ENCODE data around the gene CRYBG1. TPM values are rescaled to one million over a fixed set of nuclear protein-coding genes. Genes with fewer than 3 reads are reported as not detected.

CRYBG1 gene
- total RNA-seq, 1 donor from 2014 or later, result 0.07 TPM

GRCh38 chr6:106502559-106502958 lies 142.0 kb downstream of the CRYBG1 start:
- TF ChIP-seq CTCF (conservative IDR thresholded peaks at IDR 0.05), result no peak
- H3K27ac Mint-ChIP-seq (ENCODE audit: unreplicated experiment), result no peak overlapping the region
- no peaks in the 10 kb centered on the region for H3K36me3 Mint-ChIP-seq (ENCODE audit: low read depth)
- H3K27me3 Mint-ChIP-seq (ENCODE audit: low read depth), result peaks cover 37% of the 10 kb centered on the region
- DNase-seq (ENCODE audit: low read depth, low spot score), result no peak
- no peaks in the 10 kb centered on the region for H3K9me3 Mint-ChIP-seq
- H3K4me3 Mint-ChIP-seq, result no peak overlapping the region
- H3K4me1 Mint-ChIP-seq, result no peaks in the 10 kb centered on the region

- H3K36me3 Mint-ChIP-seq (ENCODE audit: low read depth), result no peaks in the 10 kb centered on the region
- H3K4me3 Mint-ChIP-seq, result no peak overlapping the region
- H3K27me3 Mint-ChIP-seq (ENCODE audit: low read depth), result peaks cover 81% of the 10 kb centered on the region
- no peak for TF ChIP-seq CTCF (conservative IDR thresholded peaks at IDR 0.05)
- H3K9me3 Mint-ChIP-seq, result peaks cover 3% of the 10 kb centered on the region
- no peak overlapping the region for H3K27ac Mint-ChIP-seq (ENCODE audit: unreplicated experiment)
- no peak for DNase-seq (ENCODE audit: low read depth, low spot score)
- peaks cover 21% of the 10 kb centered on the region for H3K4me1 Mint-ChIP-seq
Measured at GRCh38 chr6:106508277-106508676, 147.8 kb downstream of the CRYBG1 start.

- no peak overlapping the region for H3K27ac Mint-ChIP-seq (ENCODE audit: unreplicated experiment)
- no peak overlapping the region for H3K4me3 Mint-ChIP-seq
- peaks cover 86% of the 10 kb centered on the region for H3K27me3 Mint-ChIP-seq (ENCODE audit: low read depth)
- H3K9me3 Mint-ChIP-seq, result peaks cover 3% of the 10 kb centered on the region
- H3K36me3 Mint-ChIP-seq (ENCODE audit: low read depth), result no peaks in the 10 kb centered on the region
- DNase-seq (ENCODE audit: low read depth, low spot score), result no peak
- H3K4me1 Mint-ChIP-seq, result peaks cover 21% of the 10 kb centered on the region
- TF ChIP-seq CTCF (conservative IDR thresholded peaks at IDR 0.05), result no peak
Measured at GRCh38 chr6:106508834-106509233, 148.3 kb downstream of the CRYBG1 start.

GRCh38 chr6:106509420-106510089 lies 149.0 kb downstream of the CRYBG1 start:
- H3K27ac Mint-ChIP-seq (ENCODE audit: unreplicated experiment), result no peak overlapping the region

GRCh38 chr6:106510090-106510970 lies 149.8 kb downstream of the CRYBG1 start:
- peaks cover 3% of the 10 kb centered on the region for H3K9me3 Mint-ChIP-seq
- TF ChIP-seq CTCF (conservative IDR thresholded peaks at IDR 0.05), result peak; percentile 24
- H3K36me3 Mint-ChIP-seq (ENCODE audit: low read depth), result no peaks in the 10 kb centered on the region
- H3K27me3 Mint-ChIP-seq (ENCODE audit: low read depth), result peaks cover 95% of the 10 kb centered on the region
- no peak overlapping the region for H3K27ac Mint-ChIP-seq (ENCODE audit: unreplicated experiment)
- DNase-seq (ENCODE audit: low read depth, low spot score), result peak; percentile 18
- H3K4me3 Mint-ChIP-seq, result peak overlapping the region; percentile 79
- H3K4me1 Mint-ChIP-seq, result peaks cover 21% of the 10 kb centered on the region

More at GRCh38 chr6:106509420-106510089, 149.0 kb downstream of the CRYBG1 start:
- peaks cover 21% of the 10 kb centered on the region for H3K4me1 Mint-ChIP-seq
- no peak for TF ChIP-seq CTCF (conservative IDR thresholded peaks at IDR 0.05)
- H3K27me3 Mint-ChIP-seq (ENCODE audit: low read depth), result peaks cover 92% of the 10 kb centered on the region
- peaks cover 3% of the 10 kb centered on the region for H3K9me3 Mint-ChIP-seq
- H3K36me3 Mint-ChIP-seq (ENCODE audit: low read depth), result no peaks in the 10 kb centered on the region
- no peak for DNase-seq (ENCODE audit: low read depth, low spot score)
- peak overlapping the region; percentile 79 for H3K4me3 Mint-ChIP-seq

All from neural crest cell (in vitro differentiated cells).